Liver (tissue), 9 donors: Measurements from ENCODE around the gene STXBP6. TPM values are rescaled to one million over a fixed set of nuclear protein-coding genes. Genes with fewer than 3 reads are reported as not detected.

Experiments
- DNase-seq: peaks from one replicate; pipeline ENCODE4 v3.0.0-alpha.2; 2017; ENCODE audit warnings: low spot score
- H3K27ac ChIP-seq, 2 donors: one replicate each; pipeline ENCODE4 v1.7.0; 2013; ENCODE audit warnings: inconsistent platforms in 2 of 2, low read length in 2 of 2, control low read depth in 1 of 2, low read depth in 1 of 2, mild to moderate bottlenecking in 1 of 2
- H3K27me3 ChIP-seq, 4 donors: one replicate each; pipeline versions ENCODE4 v1.6.1 to v1.7.0; 2013; ENCODE audit warnings: low read length in 3 of 4, inconsistent platforms in 1 of 4, mild to moderate bottlenecking in 1 of 4, moderate library complexity in 1 of 4; ENCODE audit not compliant: control insufficient read depth in 4 of 4, insufficient read depth in 4 of 4
- H3K36me3 ChIP-seq, 4 donors: one replicate each; pipeline versions ENCODE4 v1.6.1 to v1.7.0; 2013; ENCODE audit warnings: low read length in 3 of 4, mild to moderate bottlenecking in 3 of 4, low read depth in 1 of 4, moderate library complexity in 1 of 4; ENCODE audit not compliant: control insufficient read depth in 4 of 4, insufficient read depth in 3 of 4
- H3K4me1 ChIP-seq, 4 donors: one replicate each; pipeline versions ENCODE4 v1.6.1 to v1.7.0; 2013; ENCODE audit warnings: low read length in 3 of 4, mild to moderate bottlenecking in 3 of 4, moderate library complexity in 1 of 4; ENCODE audit not compliant: control insufficient read depth in 4 of 4, insufficient read depth in 4 of 4
- H3K4me3 ChIP-seq, 3 donors: one replicate each; pipeline versions ENCODE4 v1.6.1 to v1.7.0; 2013; ENCODE audit warnings: low read length in 3 of 3, control low read depth in 1 of 3, low read depth in 1 of 3, mild to moderate bottlenecking in 1 of 3
- H3K9ac ChIP-seq, 2 donors: one replicate each; pipeline ENCODE4 v1.7.0; 2013; ENCODE audit warnings: low read length in 2 of 2, mild to moderate bottlenecking in 2 of 2, moderate library complexity in 2 of 2, control low read depth in 1 of 2, low read depth in 1 of 2
- H3K9me3 ChIP-seq, 4 donors: one replicate each; pipeline versions ENCODE4 v1.6.1 to v1.7.0; 2013; ENCODE audit warnings: low read length in 3 of 4; ENCODE audit not compliant: control insufficient read depth in 4 of 4
- ATF3 ChIP-seq: IDR thresholded peaks from 2 replicates; pipeline ENCODE4 v1.6.1; 2016; ENCODE audit warnings: antibody characterized with exemption
- CTCF ChIP-seq: fragments of 150-350 bp; IDR thresholded peaks from 2 replicates; pipeline ENCODE4 v1.5.1; 2017; ENCODE audit warnings: improper control_type of control experiment, low read depth, low read length; ENCODE audit not compliant: missing input control
- EGR1 ChIP-seq, 2 donors: IDR thresholded peaks; 2 replicates each; pipeline ENCODE4 v1.6.1; 2016 to 2018; ENCODE audit warnings: antibody characterized with exemption in 2 of 2, low read depth in 2 of 2
- FOXA1 ChIP-seq: IDR thresholded peaks from 2 replicates; pipeline ENCODE4 v1.6.1; 2016; ENCODE audit warnings: antibody characterized with exemption
- FOXA2 ChIP-seq: IDR thresholded peaks from 2 replicates; pipeline ENCODE4 v1.6.1; 2016; ENCODE audit warnings: antibody characterized with exemption
- GABPA ChIP-seq, 2 donors: IDR thresholded peaks in 1 of 2; conservative IDR thresholded peaks in 1 of 2; 2 replicates each; pipeline ENCODE4 v1.6.1; 2016; ENCODE audit warnings: antibody characterized with exemption in 2 of 2, mild to moderate bottlenecking in 1 of 2, moderate library complexity in 1 of 2
- HNF4A ChIP-seq, 2 donors: conservative IDR thresholded peaks; 2 replicates each; pipeline ENCODE4 v1.6.1; 2016; ENCODE audit warnings: antibody characterized with exemption in 2 of 2, mild to moderate bottlenecking in 2 of 2
- HNF4G ChIP-seq: IDR thresholded peaks from 2 replicates; pipeline ENCODE4 v1.6.1; 2016; ENCODE audit warnings: antibody characterized with exemption
- JUND ChIP-seq, 2 donors: IDR thresholded peaks; 2 replicates each; pipeline ENCODE4 v1.6.1; 2016; ENCODE audit warnings: antibody characterized with exemption in 2 of 2
- MAX ChIP-seq: IDR thresholded peaks from 2 replicates; pipeline ENCODE4 v1.6.1; 2016; ENCODE audit warnings: antibody characterized with exemption
- NR2F2 ChIP-seq: IDR thresholded peaks from 2 replicates; pipeline ENCODE4 v1.6.1; 2016; ENCODE audit warnings: antibody characterized with exemption
- RAD21 ChIP-seq, 2 donors: IDR thresholded peaks; 2 replicates each; pipeline ENCODE4 v1.6.1; 2016; ENCODE audit warnings: antibody characterized with exemption in 2 of 2, mild to moderate bottlenecking in 2 of 2
- REST ChIP-seq: IDR thresholded peaks from 2 replicates; pipeline ENCODE4 v1.6.1; 2016; ENCODE audit warnings: antibody characterized with exemption, mild to moderate bottlenecking
- RXRA ChIP-seq, 2 donors: IDR thresholded peaks; 2 replicates each; pipeline ENCODE4 v1.6.1; 2017 to 2018; ENCODE audit warnings: antibody characterized with exemption in 2 of 2, mild to moderate bottlenecking in 1 of 2
- SP1 ChIP-seq: IDR thresholded peaks from 2 replicates; pipeline ENCODE4 v1.6.1; 2018; ENCODE audit warnings: antibody characterized with exemption, mild to moderate bottlenecking
- TAF1 ChIP-seq: conservative IDR thresholded peaks from 2 replicates; pipeline ENCODE4 v1.6.1; 2016; ENCODE audit warnings: antibody characterized with exemption, mild to moderate bottlenecking
- YY1 ChIP-seq: IDR thresholded peaks from 2 replicates; pipeline ENCODE4 v1.6.1; 2016; ENCODE audit warnings: antibody characterized with exemption, mild to moderate bottlenecking
- ZBTB33 ChIP-seq: IDR thresholded peaks from 2 replicates; pipeline ENCODE4 v1.6.1; 2016; ENCODE audit warnings: antibody characterized with exemption
- WGBS: extraction: QIAGEN DNeasy Blood & Tissue Kit; methylation state at CpG from one replicate; pipeline ENCODE4 v1.1.7; 2013; 5-methylcytosine and 5-hydroxymethylcytosine counted together
- polyA plus RNA-seq, 2 donors: library from polyadenylated mRNA; stranded (reverse) in 1 of 2; unstranded in 1 of 2; fragments of 200-250 nt in 1 of 2; fragments of >200 nt in 1 of 2; fragmentation: Nextera tagmentation in 1 of 2; extraction: Ambion mirVana in 1 of 2; gene quantifications; one replicate each; pipeline versions ENCODE4 v1.2.1 to v1.2.3, GENCODE V29; 2013 to 2015
- total RNA-seq, 2 donors: library from RNA; depleted of rRNA; stranded (reverse); fragments of >200 nt; gene quantifications; one replicate each; pipeline ENCODE4 v1.2.3, GENCODE V29; 2014
- donor health status: healthy.
- donor health status: healthy.
- donor health status: healthy.
- donor health status: healthy.
- donor health status: healthy.

Gene STXBP6
- total and polyA plus RNA-seq, 4 donors: 1.4 to 3.8 (median 1.8) TPM

- H3K4me1 ChIP-seq: no peaks in the 10 kb centered on the region
- H3K9ac ChIP-seq: no peak overlapping the region
- no peak for DNase-seq
- no peaks in the 10 kb centered on the region for H3K9me3 ChIP-seq
- H3K36me3 ChIP-seq: no peaks in the 10 kb centered on the region
- 87% methylated on average over 2 of the region's 2 CpGs for WGBS
- TF ChIP-seq RXRA (IDR thresholded peaks at IDR 0.05) (no peak), GABPA (IDR thresholded peaks at IDR 0.05 in 1 of 2, conservative IDR thresholded peaks at IDR 0.05 in 1 of 2) (no peak), TAF1 (no peak), NR2F2 (no peak), ZBTB33 (no peak), YY1 (no peak), EGR1 (IDR thresholded peaks at IDR 0.05; ENCODE audit: low read depth in 2 of 2) (no peak), FOXA2 (no peak), FOXA1 (no peak), REST (no peak), HNF4A (conservative IDR thresholded peaks at IDR 0.05) (no peak), HNF4G (no peak), SP1 (no peak), RAD21 (IDR thresholded peaks at IDR 0.05) (no peak)
- no peak overlapping the region for H3K27ac ChIP-seq
- H3K4me3 ChIP-seq: no peak overlapping the region
- H3K27me3 ChIP-seq: peaks cover 0 to 4% (median 0%) of the 10 kb centered on the region in 4 donors
Observed at GRCh38 chr14:25067600-25067999, 17.7 kb upstream of the STXBP6 start.

GRCh38 chr14:25062022-25062321 lies 12.0 kb upstream of the STXBP6 start:
- H3K4me1 ChIP-seq: no peaks in the 10 kb centered on the region
- no peak overlapping the region for H3K9ac ChIP-seq
- no peaks in the 10 kb centered on the region for H3K36me3 ChIP-seq
- H3K9me3 ChIP-seq: no peaks in the 10 kb centered on the region
- DNase-seq: no peak
- H3K4me3 ChIP-seq: no peak overlapping the region
- no peak overlapping the region for H3K27ac ChIP-seq
- 84% methylated on average over 3 of the region's 3 CpGs for WGBS
- no peak for TF ChIP-seq YY1
- TF ChIP-seq MAX: no peak
- TF ChIP-seq FOXA1: no peak
- TF ChIP-seq HNF4G: no peak
- TF ChIP-seq CTCF: no peak
- no peak for TF ChIP-seq RAD21 (IDR thresholded peaks at IDR 0.05)
- TF ChIP-seq GABPA (IDR thresholded peaks at IDR 0.05 in 1 of 2, conservative IDR thresholded peaks at IDR 0.05 in 1 of 2): no peak
- no peak for TF ChIP-seq REST
- TF ChIP-seq ATF3: no peak
- no peak for TF ChIP-seq EGR1 (IDR thresholded peaks at IDR 0.05; ENCODE audit: low read depth in 2 of 2)
- TF ChIP-seq RXRA (IDR thresholded peaks at IDR 0.05): no peak
- TF ChIP-seq ZBTB33: no peak
- no peak for TF ChIP-seq HNF4A (conservative IDR thresholded peaks at IDR 0.05)
- no peak for TF ChIP-seq TAF1
- TF ChIP-seq JUND (IDR thresholded peaks at IDR 0.05): no peak
- TF ChIP-seq FOXA2: no peak
- no peak for TF ChIP-seq NR2F2
- no peak for TF ChIP-seq SP1
- H3K27me3 ChIP-seq: no peaks in the 10 kb centered on the region
